ENCODE data around the gene DHCR24.
"Not testable (repeated sequence)": the region's sequence is repeated elsewhere in the genome, so short reads cannot be mapped to it uniquely, and the experiment has no call there.

Gene DHCR24, protein sequence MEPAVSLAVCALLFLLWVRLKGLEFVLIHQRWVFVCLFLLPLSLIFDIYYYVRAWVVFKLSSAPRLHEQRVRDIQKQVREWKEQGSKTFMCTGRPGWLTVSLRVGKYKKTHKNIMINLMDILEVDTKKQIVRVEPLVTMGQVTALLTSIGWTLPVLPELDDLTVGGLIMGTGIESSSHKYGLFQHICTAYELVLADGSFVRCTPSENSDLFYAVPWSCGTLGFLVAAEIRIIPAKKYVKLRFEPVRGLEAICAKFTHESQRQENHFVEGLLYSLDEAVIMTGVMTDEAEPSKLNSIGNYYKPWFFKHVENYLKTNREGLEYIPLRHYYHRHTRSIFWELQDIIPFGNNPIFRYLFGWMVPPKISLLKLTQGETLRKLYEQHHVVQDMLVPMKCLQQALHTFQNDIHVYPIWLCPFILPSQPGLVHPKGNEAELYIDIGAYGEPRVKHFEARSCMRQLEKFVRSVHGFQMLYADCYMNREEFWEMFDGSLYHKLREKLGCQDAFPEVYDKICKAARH

GRCh38 chr1:54886724-54887664 lies at the start of gene DHCR24:
Gene DHCR24, minus strand, starts transcription at chr1:54887195. Its CDS starts 76 bp downstream, at chr1:54887119.
- peak; percentile 78 for DNase-seq

- DNase-seq: no peak
These were observed 49.8 kb upstream of the DHCR24 start for GRCh38 chr1:54936791-54937190.

GRCh38 chr1:54934869-54935268 lies 47.9 kb upstream of the DHCR24 start:
- DNase-seq: no peak

- not testable (repeated sequence) for DNase-seq
These were observed 47.1 kb upstream of the DHCR24 start for GRCh38 chr1:54934081-54934480.

GRCh38 chr1:54931275-54931840 lies 44.4 kb upstream of the DHCR24 start:
- DNase-seq: no peak

GRCh38 chr1:54929700-54930099 lies 42.7 kb upstream of the DHCR24 start:
- no peak for DNase-seq

DNA sequence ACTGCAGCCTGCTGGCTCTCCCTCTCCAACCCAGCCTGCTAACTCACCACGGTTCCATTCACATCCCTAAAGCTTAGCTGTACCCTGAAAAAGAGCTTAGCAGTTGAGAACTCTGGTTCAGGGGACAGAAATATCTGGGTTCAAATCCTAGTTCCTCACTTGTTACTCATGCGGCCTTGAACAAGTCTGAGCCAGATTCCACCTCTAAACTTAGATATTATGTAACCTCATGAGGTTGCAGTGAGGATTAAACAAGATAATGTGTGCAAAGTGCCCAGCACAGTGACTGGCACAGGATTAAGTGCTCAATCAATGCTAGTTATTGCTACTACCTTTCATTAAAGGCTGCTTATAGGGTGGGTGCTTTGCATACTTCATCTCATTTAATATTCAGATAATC lies 41.3 kb upstream of the DHCR24 start:
- DNase-seq: no peak

DNA sequence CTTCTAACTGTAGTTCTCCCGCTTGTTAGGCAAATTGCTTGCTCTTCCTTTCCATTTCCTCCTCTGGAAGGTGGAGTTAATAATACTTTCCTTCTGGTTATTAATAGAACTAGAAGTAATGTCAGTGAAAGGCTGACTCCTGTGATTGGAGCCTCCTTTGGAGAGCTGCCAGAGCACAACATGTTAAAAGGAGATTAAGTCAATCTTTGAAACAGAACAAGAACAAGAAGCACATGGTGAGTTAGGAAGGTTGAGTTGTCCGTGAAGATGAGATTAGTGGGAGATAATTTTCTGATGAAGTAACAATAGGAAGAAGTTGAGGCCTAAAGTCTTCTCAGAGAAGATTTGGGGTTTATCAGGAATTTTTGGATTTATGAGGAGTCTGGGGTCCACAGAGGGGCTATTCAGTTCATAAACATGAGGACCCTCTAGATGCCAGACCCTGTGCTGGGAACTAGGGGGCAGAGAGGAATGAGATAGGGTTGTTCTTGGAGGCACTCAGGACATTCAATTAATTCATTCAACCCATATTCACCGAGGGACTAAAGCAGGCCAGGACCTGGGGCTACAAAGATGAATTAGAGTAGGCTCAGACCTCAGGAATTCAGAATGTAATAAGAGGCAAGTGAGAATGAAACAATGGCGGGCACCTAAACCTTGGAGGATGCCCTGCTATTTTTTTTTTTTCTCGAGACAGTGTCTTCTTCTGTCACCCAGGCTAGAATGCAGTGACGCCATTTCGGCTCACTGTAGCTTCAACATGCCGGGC lies 40.7 kb upstream of the DHCR24 start:
- DNase-seq: no peak

DNA sequence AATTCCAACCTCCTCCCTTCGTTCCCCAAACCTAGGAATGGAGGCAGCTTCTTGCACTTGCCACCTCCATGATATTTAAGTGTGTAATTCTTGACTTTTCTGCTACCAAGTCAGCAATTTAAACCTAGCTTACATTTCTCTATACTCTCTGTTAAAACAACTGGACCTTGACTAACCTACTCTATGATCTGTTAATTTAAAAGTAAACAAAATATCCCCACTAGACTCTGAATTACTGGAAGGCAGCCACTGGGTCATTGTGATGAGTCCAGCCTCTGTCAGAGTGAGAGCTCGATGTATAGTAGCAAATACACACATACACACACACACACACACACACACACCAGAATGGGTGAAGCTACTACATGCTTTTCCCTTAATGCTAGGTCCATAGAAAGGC lies 40.0 kb upstream of the DHCR24 start:
- DNase-seq: no peak

- no peak for DNase-seq
These were observed 36.0 kb upstream of the DHCR24 start for GRCh38 chr1:54922921-54923421.

GRCh38 chr1:54922040-54922761 lies 35.2 kb upstream of the DHCR24 start:
- DNase-seq: no peak

DNA sequence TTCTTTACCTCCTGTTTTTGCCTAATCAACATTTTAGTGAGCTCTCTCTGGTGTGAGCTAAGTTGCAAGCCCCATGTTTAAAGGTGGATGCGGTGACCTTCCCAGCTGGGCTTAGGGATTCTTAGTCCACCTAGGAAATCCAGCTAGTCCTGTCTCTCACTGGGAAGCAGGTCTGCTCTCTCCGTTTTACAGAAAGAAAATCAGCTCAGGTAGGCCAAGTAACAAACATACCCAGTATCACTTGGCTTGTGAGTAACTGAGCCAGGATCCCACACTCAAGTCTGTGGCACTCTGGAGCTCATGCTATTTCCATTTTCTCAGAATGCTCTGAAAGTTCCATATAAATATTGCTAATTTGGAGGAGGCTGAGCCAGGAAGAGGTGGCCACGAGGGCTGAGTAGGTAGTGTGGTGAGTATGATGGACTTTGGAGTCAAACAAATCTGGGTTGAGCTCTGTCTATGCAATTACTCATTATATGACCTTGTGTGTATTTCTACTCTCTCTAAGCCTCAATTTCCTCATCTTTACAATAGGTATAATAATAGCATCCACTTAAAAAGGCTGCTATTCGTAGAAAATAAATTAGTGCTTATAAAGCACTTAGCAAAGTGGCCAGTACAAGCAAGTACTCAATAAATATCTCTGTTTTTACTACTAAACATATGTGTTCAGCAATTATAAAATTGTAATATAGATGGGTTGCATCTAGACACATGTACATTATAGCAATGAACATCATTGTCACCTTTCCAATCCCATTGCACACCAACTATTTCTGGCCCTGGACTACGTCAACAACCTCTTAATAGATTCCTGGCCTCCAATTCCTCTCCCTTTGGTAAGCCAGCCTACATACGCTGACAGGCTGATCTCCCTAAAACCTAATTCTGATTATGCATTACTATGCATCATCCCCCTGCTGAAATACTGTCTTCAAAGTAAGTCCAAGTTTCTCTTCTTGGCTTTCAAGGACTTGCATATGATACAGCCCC lies 32.7 kb upstream of the DHCR24 start:
- no peak for DNase-seq

GRCh38 chr1:54911076-54911475 lies 24.1 kb upstream of the DHCR24 start:
- not testable (repeated sequence) for DNase-seq

- DNase-seq: no peak
These were observed 19.6 kb upstream of the DHCR24 start for GRCh38 chr1:54906586-54906985.

DNA sequence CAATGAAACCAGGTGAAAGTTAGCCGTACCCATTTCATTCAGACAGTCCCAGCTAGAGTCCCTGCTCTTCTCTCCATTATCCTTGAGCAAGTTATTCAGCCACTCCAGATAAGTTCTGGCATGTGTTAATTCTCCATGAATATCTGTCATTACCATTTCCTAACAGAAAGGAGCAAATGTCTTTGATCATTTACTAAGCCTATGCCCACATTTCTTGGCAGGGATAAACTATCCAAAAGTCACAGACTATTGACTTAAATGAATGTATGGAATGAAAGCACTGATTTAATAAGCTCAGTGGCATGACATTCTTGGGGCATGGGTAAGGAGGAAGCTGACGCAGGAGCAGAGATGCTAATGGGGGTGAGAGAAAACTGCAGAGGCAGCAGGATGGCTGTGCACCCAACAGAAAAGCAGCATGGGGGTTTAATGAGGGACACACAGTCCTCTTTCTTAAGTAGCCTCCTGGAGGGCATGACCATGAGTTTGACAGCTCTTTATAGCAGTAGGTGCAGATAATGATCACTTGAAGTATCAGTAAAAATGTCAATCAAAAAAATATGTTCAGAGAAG lies 17.6 kb upstream of the DHCR24 start:
- DNase-seq: no peak

- DNase-seq: no peak
These were observed 7.3 kb upstream of the DHCR24 start for GRCh38 chr1:54894271-54894670.

DNA sequence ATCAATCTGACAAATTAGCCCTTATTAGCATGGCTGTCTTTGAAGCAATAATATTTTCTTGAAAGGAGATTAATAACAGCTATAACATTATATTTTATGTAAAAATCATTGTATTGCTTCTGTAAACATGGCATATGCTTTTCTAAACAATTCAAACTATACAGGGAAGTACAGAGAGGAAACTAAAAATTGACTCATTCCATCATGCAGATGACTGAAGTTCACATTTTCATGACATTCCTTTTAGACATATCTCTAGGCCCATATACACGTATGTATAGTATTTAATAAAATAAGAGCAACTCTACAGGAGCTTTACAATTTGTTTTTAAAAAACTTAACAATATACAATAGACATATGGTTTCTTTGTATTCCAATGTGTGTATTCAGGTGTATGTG lies 5.6 kb upstream of the DHCR24 start:
- DNase-seq: no peak

GRCh38 chr1:54889132-54889725 lies 2.2 kb upstream of the DHCR24 start:
- no peak for DNase-seq

DNA sequence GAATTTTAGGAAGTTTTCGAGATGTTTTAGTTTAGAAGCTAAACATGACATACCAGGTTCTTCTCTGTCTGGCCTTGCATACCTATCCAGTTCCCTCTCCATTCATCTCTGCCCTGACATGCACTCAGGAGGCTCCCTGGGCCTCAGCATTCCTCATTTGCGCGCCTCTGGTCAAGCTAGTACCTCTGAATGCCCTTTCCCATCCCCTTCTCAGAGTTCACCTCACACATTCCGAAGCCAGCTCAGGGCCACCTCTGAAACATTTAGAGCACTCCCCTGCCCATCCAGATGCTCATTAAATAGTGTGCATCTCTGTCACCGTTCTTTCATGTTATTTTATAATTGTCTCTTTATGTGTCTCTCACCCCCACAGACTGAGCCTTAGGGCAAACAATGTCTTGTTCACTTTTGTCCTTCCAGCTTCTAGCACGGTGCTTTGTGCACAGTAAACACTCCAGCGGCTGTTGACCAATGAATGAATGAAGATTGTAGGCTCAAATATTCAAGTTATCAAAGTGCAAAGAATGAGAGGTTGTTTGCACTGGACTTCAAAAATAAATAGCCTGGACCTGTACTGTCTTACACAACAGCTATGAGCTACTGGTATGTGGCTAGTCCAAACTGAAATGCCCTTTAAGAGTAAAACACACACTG lies 1.2 kb upstream of the DHCR24 start:
- DNase-seq: no peak

Data from COR-L47 (cell line).